GM18502 (cell line): ENCODE data around the gene FRMD6.
"Not testable (repeated sequence)": the region's sequence is repeated elsewhere in the genome, so short reads cannot be mapped to it uniquely, and the experiment has no call there.

Source experiments
- ATAC-seq: cut with Tn5 transposase; IDR thresholded peaks from one replicate; pipeline ENCODE4 v1.9.1; 2021; ENCODE audit warnings: mild to moderate bottlenecking; ENCODE audit not compliant: unreplicated experiment, poor library complexity

Gene FRMD6

DNA sequence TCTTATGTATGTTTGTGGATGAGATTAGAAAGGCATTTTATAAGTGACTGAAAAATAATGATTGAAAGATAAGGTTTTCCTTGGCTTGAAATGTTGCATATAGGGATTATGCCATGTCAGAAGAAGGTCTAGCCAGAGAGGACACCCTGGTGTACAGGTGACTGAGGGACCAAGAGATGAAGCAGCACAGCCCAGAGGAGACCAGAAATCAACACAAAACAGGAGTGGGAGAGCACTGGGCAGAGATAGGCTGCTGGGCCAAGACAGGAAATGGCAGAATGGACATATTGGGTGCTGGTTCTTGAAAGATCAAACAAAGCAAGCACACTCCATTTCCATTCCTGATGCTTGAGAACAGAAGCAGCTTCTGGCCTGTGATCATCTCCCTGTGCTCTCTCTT, 24.4 kb upstream of the FRMD6 start:
- no peak for ATAC-seq

DNA sequence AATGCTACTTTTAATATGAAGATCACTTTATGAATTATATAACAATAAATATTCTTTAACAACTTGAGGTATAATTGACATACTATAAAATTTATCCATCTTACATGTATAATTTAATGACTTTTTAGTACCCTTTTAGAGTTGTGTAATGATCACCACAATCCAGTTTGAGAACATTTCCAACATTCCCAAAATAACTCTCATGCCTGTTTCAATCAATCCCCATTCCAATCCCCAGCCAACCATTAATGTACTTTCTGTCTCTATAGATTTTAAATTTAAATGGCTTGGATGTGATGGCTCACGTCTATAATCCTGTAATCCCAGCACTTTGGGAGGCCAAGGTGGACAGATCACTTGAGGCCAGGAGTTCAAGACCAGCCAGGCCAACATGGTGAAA, 23.5 kb upstream of the FRMD6 start:
- ATAC-seq, result no peak

DNA sequence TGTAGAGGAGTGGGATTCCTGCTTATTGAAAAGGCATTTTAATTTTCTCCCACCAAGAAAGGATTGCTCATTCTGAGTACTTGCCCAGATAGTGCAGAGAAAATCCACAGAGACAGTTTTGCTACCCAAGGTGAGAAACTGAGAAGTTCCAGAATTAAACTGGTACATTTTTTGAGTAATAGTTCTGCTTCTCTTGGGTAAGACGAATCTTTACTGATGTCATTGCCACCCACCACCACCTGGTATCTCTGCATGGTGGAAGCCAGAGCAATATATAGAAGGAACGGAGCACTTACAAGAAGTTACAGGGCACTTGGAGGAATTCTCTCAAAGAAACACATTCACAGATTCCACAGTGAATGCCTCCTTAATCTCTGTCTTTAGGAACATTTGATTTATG, 20.7 kb upstream of the FRMD6 start:
- no peak for ATAC-seq

DNA sequence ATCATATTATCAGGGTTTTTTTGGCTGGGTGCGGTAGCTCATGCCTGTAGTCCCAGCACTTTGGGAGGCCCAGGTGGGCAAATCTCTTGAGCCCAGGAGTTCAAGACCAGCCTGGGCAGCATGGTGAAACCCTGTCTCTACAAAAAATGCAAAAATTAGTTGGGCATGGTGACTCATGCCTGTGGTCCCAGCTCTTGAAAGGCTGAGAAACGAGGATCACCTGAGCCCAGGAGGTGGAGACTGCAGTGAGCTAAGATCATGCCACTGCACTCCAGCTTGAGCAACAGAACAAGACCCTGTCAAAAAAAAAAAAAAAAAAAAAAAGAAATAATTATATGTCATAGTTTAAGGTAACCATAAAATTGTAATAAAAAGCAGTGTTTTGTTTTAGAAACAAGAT, 18.4 kb upstream of the FRMD6 start:
- not testable (repeated sequence) for ATAC-seq

DNA sequence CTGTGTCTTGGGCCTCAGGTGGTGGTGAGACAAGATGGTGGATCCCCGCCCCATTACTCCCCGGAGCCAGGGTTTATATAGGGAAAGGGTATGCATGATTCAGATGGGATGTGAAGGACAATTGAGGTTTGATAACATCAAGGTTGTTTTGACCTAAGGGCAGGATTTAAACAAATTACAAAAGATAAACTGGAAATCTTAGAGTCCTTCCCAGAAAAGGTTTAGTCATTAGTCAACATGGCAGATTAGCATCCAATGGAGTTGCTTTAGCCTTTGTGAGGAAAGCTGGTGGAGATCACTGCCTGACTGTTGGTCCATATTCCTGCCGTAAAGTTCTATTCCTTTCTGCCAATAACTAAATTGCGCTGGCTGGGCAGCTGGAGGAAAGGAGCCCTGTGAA, 15.6 kb upstream of the FRMD6 start:
- no peak for ATAC-seq

DNA sequence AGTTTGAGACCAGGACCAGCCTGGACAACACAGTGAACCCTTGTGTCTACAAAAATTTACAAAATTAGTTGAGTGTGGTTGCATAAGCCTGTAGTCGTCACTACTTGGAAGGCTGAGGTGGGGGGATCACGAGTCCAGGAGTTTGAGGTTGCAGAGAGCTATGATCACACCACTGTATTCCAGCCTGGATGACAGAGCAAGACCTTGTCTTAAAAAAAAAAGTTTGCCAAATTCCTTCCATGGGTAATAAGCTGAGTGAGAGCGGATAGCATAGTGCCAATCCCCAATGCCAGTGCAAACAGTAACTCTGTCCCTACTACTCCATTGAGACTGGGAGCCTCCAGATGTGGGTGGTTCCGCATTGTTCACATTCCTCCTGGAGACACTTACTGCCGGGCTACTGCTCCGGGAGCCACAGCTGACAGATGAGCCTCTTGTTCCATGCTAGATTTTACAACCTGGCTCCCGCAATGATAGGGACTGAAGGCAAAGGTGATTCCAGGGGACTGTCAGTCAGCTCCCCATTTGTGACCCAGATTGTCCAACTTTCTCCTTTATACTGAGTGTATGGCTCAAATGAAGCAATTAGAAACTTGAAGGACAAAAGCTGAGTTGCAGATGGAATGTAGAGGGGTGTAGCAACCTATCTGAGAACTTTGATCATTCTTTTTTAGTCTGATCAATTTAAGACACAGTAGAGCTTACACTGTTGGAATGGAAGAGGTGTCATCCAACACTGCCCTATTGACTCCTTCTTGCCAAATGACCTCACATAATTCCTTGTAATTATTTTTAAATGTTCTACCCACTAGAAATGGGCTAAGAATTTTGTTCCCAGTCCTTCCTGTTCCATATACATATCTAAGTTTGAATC, 13.4 kb upstream of the FRMD6 start:
- no peak for ATAC-seq

DNA sequence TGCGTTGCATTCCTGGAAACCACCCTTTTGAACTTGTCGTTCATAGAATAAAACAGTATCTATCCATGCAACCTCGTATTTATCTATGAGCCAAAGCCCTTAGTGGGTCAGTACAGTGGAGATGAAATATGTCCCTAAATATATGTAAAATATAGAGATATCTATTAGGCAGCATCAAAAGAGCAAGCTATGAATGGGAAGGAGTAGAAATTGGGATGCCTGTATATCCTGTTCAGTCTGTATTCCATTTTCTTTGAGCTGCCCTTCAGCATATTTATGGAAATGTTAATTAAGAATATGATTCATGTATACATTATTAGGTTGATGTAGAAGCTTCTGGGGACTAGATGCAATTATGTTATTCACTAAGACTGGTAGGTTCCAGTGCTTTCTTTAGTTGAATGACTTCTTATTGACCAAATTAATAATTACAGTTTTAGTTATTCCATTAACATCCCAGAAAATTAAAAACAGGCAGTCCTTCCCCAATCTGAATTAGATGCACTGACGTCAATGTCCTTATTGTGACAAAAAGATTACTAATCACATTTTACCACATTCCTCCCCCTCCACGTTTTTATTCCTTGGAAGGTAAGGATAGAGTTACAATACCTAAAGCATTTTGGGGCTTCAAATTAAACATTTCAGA, 11.9 kb upstream of the FRMD6 start:
- no peak for ATAC-seq

DNA sequence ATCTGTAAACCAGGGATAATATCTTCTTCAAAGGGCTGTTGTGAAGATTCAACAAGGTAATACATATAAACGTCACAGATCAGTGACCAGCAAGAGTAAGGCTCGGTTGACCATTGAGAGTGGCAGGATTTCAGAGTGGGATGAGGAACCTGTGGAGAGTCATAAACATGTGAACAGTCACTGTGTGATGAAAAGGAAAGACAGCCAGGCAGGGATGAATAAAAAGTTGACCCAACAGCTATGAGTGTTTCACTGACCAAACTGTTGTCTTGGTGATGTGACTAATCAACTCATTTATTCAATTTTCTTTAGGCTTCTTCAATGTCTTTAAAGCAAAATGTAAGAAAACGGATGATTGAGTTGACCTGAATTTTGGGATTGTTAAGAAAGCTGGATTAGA, 8.6 kb upstream of the FRMD6 start:
- no peak for ATAC-seq

DNA sequence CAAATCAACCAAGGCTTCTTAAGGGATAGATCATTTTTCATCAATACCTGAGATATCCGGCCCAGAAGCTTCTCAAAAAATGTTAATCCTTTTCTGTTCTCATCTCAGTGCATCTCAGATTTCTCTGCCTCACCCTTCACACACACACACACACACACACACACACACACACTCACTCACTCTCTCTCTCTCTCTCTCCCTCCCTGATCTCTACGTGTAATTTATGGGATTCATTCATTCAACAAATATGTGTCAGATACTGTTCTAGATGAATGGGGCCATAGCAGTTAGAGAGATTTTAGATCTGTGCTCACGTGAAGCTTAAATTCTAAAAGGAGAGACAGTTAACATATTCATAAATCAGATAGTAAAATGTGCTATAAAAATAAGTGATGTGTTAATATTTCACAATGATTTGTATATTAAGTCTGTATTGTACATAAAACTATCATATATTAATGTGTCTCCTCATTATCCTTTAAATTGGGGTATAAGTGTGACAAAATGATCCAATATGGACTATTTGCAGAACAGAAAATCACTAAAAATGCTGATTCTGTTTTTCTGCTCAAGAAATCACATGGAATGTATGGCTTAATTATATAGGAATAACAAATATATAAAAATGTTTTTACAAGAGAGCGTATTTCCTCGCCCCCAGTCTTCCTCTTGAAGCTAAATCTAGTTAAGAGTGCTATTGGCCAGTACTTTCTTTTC, 7.3 kb upstream of the FRMD6 start:
- ATAC-seq, result no peak

DNA sequence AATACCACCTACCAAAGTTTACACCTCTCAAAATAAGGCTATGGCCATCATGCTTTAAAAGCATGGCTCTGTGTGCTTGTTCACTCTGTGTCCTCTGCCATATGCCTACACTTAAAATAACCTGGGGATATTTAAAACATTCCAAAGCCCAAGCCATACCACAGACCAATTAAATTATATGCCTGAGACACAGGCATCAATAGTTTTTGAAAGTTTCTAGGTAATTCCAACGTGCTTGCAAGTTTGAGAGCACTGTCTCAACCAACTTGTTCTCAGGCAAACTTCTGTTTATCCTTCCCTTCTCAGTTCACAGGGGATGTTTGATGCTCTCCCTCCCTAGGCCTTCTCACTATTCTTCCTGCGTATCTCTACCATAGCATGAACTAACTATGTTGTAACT, 3.4 kb upstream of the FRMD6 start:
- ATAC-seq, result no peak

DNA sequence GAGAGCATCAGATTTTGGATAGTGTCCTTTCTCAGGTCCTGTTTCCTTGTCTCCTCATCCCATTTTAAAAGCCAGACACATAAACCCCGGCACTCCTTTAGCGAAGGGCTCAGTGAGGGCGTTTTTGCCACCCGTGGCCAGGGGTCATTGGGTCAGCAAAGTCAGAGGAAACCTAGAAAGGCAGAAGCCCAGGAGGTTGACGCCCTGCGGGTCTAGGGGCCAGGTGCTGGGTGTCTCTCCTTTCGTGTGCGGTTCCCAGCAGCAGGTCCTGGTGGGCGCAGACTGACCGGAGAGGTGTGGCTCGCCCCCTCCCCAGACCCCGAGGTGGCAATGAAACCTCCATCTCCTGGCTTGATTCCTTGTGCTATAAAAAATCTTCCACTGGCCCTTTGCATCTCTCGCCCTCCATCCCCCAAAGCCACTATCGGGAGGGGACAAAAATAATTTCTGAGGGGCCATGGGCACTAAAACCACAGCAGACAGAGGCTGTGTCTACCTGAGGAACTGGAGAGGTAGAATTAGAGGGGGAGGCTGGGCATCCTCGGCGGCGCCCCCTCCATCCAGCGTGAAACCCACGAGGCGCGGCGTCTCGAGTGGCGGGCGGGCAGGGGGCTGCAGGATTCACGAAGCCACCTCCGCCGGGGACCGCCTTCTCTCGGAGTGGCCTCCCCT, 858 bp upstream of the FRMD6 start:
- no peak for ATAC-seq

DNA sequence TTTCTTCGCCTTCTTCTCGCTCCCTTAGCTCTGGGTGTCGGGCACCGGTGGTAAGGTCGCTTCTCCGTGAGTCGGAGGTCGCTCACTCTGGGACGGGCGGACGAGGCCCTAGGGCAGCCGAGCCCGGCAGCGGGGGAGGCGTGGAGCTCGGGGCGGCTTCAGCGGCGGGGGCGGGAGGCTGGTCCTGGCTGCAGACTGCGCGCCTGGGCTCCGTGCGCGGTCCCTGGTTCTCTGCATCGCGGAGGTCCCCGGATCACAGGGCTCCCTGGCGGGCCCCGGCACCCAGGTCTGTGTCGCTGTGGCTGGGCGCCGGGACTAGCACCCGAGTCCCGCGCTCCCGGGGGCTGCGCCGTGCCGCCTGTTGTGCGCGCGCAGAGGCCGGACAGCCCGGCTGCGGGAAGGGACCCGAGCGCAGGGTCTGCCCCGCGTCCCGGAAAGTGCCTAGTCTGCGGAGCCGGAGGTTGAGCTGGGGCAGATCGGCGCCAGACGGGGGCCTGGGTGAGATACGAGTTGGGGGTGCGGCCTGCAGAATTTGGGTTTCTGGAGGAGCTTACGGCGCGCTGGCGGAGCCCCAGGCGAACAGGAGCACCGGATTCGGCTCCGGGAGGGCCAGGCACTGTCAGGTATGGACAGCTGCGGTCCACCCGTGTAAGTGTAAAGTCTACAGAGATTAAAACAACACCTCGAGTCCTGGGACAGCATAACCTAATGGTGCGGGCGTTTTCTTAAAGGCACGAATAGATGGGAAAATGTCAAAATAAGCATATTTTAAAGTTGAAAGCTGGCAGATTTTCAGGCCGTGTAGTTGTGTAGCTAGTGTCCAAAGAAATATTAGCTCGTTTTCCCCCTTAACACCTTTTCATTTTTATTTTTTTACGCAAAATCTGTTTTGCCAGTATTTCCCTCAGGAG, 713 bp downstream of the FRMD6 start:
- peak; percentile 42 for ATAC-seq

DNA sequence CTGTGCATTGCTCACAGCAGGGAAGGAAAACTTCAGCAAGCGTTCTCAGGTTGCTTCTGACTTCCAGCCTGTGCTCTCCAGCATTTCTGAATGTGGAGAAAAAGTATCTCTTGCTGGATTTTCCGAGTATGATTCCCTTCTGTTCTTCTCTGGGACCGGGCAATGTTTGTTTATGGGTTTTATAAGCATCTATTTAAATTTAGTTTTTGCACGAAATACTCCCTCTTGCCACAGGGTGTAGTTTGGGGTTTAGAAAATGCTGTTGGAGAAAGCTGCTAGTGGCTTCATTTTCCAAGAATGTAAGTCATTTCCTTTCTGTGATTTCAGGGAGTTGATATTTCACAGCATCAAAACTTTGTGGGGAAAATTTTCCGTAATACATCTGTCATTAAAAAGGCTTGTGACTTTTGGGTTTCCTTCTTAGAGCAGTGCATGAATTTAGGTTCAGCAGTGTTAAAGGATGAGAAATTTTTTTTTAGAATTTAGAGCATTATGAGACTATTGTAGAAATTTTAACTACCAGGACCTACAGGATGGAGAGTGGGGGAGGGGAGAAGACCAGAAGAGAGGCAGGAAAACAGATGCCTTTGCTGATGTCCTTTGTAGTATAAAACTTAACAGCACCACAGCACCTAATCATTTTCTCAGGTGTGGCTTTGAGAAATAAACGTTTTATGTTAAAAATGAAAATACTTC, 1.5 kb downstream of the FRMD6 start:
- no peak for ATAC-seq

DNA sequence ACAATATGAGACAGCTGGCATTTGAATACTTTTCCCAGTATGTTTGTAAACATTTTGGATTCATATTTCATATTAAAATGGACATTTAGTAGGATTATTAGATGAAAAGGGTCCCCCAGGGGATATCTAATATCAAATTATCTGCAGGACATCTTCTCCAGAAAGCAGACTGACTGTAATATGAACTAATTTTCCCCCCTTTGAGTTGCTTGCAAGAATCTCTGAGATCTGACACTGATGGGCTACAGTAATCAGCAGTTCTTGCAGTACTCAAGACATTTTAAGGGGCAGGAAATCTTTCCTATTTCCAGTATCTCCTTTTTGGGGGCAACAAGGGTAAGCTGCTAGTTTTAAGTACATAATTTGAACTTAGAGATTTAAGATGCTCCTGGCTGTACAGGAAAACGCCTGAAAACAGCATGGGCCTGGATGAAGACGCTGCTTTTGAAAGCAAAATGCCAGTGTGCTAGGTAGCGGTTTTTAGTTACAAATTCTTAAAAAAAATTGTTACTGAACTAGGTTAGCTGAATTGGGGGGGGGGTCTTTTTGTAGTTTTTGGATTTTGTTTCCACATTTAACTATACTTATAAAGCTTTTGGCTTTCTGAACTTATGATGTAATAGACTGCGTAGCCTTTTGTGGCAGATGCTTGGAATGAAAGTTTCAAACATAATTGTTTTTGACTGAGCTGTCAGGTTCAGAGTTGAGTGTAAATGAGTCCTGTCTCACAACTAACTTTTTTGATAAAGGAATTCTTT, 2.2 kb downstream of the FRMD6 start:
- ATAC-seq, result no peak

DNA sequence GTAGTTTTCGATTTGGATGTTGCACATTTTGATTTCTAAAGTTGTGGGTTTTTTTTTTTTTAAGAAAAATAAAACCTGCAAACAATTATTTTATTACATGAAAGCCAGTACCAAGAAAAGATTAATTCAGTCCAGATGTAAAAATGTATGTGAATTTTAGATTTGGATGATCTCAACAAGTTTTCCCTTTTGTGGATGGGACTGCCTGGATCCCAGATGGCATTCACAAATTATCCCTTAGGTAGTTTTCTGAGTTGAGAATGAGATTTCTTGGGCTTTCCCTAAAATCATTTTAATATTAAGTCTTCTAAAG, 2.8 kb downstream of the FRMD6 start:
- ATAC-seq, result no peak

DNA sequence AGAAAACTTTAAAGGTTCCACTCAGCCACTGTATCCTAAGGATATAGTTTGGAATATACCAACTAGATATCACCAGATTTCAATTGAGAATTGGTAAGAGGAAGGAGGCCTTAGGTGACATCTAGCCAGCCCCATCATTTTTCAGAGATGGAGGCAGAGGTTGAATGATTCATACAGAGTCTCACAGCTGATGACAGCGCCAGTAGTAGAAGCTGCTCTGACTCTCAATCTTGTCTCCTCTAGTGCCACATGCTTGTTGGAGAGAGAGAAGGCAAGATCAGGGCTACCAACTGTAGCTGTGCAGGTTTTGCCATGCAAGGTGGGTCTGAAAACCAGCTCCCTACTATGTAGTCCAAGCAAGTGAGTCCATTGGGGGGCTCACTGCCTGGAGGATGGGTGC, 6.1 kb downstream of the FRMD6 start:
- ATAC-seq, result no peak

DNA sequence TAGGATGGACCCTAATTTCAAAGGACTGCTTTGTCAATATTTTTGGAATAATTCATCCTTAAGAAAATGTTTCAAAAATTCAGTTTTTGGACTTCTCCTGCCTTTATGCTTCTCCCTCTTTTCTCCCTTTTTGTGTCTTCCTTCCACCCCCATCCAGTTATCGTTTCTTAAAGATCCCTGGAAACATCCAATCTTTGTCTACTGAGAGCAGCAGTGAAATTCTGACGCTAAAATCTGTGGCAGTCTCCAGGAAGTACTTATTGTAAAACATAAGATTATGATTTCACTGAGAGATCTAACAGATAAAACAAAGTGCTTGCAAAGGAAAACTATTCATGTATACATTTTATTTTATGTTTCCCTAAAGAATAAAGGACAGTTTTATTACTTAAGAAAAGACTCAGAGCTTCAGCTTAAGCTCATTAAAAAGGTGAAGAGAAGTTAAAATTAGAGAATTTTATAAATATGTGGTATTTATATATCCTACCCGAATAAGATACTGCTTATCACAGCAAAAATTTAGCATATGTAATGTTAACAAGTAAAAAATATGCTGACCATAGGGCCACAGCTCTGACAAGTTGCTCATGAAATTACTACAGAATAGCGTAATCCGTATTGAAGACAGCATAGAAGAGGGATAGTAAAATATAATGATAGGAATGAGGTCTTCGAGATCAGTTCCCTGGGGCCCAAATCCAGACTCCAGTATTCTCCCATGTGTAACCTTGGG, 6.9 kb downstream of the FRMD6 start:
- no peak for ATAC-seq

DNA sequence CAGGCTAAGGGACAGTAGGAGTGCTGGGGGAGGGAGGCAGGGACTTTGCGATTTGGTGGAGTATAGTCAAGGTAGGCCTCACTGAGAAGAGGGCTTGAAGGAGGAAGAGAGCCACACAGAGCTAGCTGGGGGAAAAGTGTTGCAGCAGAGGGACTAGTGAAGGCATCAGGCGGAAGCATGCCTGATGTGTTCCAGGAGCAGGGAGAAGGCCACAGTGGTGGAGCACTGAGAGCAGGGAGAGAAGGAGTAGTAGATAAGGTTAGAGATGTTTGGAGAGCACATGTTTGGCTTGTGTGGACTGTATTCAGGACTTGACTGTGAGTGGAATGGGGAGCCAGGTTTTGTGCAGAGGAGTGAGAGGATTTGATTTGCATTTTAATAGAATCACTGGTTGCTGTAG, 9.0 kb downstream of the FRMD6 start:
- no peak for ATAC-seq
